ENCODE data around the gene PRKCE.

DNA sequence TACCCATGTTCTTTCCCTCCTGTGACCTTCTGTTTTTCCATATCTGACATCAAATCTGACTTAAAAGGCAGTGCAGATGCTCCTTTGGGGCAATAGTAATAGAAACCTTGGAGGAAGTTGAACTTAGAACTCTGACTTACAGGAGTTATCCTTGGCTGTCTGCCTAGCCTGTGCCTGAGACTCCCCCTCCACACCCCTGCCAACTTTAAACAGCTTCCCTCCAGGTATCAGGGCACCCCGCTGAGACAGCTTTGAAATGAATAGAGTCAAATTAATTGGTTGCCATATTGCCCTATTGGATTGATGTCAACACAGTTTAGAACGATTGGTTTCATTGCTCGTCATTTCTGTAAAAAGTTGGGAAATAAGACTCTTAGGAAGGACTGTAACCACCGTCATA lies 322.0 kb downstream of the PRKCE start:
- TF ChIP-seq, protein P1, sequence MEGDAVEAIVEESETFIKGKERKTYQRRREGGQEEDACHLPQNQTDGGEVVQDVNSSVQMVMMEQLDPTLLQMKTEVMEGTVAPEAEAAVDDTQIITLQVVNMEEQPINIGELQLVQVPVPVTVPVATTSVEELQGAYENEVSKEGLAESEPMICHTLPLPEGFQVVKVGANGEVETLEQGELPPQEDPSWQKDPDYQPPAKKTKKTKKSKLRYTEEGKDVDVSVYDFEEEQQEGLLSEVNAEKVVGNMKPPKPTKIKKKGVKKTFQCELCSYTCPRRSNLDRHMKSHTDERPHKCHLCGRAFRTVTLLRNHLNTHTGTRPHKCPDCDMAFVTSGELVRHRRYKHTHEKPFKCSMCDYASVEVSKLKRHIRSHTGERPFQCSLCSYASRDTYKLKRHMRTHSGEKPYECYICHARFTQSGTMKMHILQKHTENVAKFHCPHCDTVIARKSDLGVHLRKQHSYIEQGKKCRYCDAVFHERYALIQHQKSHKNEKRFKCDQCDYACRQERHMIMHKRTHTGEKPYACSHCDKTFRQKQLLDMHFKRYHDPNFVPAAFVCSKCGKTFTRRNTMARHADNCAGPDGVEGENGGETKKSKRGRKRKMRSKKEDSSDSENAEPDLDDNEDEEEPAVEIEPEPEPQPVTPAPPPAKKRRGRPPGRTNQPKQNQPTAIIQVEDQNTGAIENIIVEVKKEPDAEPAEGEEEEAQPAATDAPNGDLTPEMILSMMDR (conservative IDR thresholded peaks at IDR 0.05; ENCODE audit: low read length), result no peak
- TF ChIP-seq EZH2phosphoT487 (IDR thresholded peaks at IDR 0.05; ENCODE audit: borderline replicate concordance, low read depth, low read length), result no peak

Measured in OCI-LY7 (cell line).